ENCODE results near the gene NONO.
"Not testable (repeated sequence)": the region's sequence is repeated elsewhere in the genome, so short reads cannot be mapped to it uniquely, and the experiment has no call there.

NONO gene

GRCh38 chrX:71291381-71291780, 7.9 kb downstream of the NONO start:
- DNase-seq (ENCODE audit: low read depth) = no peak

GRCh38 chrX:71292669-71293365, 9.4 kb downstream of the NONO start:
- no peak for DNase-seq (ENCODE audit: low read depth)

GRCh38 chrX:71296806-71297205, 13.4 kb downstream of the NONO start:
- DNase-seq (ENCODE audit: low read depth) = no peak

- no peak for DNase-seq (ENCODE audit: low read depth)
Measured at GRCh38 chrX:71298119-71298518, 14.7 kb downstream of the NONO start.

GRCh38 chrX:71300064-71300463, 16.6 kb downstream of the NONO start:
- DNase-seq (ENCODE audit: low read depth) = not testable (repeated sequence)

GRCh38 chrX:71300495-71300894, 17.1 kb downstream of the NONO start:
- DNase-seq (ENCODE audit: low read depth) = not testable (repeated sequence)

- no peak for DNase-seq (ENCODE audit: low read depth)
Measured at GRCh38 chrX:71301195-71301924, 17.9 kb downstream of the NONO start, which contains the start of gene ITGB1BP2. TSS of gene ITGB1BP2 (plus strand) at chrX:71301750. CDS start at chrX:71301807, 57 bp downstream.

- DNase-seq (ENCODE audit: low read depth) = no peak
Measured at GRCh38 chrX:71302461-71303213, 19.2 kb downstream of the NONO start.

- no peak for DNase-seq (ENCODE audit: low read depth)
Measured at GRCh38 chrX:71304561-71304960, 21.1 kb downstream of the NONO start.

GRCh38 chrX:71315917-71316316, 32.5 kb downstream of the NONO start:
- no peak for DNase-seq (ENCODE audit: low read depth)

GRCh38 chrX:71316959-71317358, 33.5 kb downstream of the NONO start:
- DNase-seq (ENCODE audit: low read depth) = not testable (repeated sequence)

GRCh38 chrX:71320126-71320525, 36.7 kb downstream of the NONO start:
- no peak for DNase-seq (ENCODE audit: low read depth)

- no peak for DNase-seq (ENCODE audit: low read depth)
Measured at GRCh38 chrX:71321731-71322130, 38.3 kb downstream of the NONO start.

GRCh38 chrX:71324452-71324851, 41.0 kb downstream of the NONO start:
- DNase-seq (ENCODE audit: low read depth) = not testable (repeated sequence)

GRCh38 chrX:71326394-71326793, 43.0 kb downstream of the NONO start:
- DNase-seq (ENCODE audit: low read depth) = no peak

- not testable (repeated sequence) for DNase-seq (ENCODE audit: low read depth)
Measured at GRCh38 chrX:71349151-71349665, 65.8 kb downstream of the NONO start.

- DNase-seq (ENCODE audit: low read depth) = not testable (repeated sequence)
Measured at GRCh38 chrX:71349867-71350266, 66.4 kb downstream of the NONO start.

Data from activated T-cell treated with anti-CD3 and anti-CD28 coated beads for 1 hour (primary cell).